ENCODE measurements around the gene CCSER1.
"Not testable (repeated sequence)": the region's sequence is repeated elsewhere in the genome, so short reads cannot be mapped to it uniquely, and the experiment has no call there.

Gene CCSER1

GRCh38 chr4:90889171-90889570 lies 762.0 kb downstream of the CCSER1 start:
- FAIRE-seq: no peak

GRCh38 chr4:90903413-90903812 lies 776.2 kb downstream of the CCSER1 start:
- not testable (repeated sequence) for FAIRE-seq; DNase-seq (ENCODE audit: insufficient read length, low spot score)

More at GRCh38 chr4:90889171-90889570, 762.0 kb downstream of the CCSER1 start:
- no peak for DNase-seq (ENCODE audit: insufficient read length, low spot score)

- DNase-seq (ENCODE audit: insufficient read length, low spot score) (no peak), FAIRE-seq (no peak)
Measured at GRCh38 chr4:90904021-90904420, 776.8 kb downstream of the CCSER1 start.

- DNase-seq (ENCODE audit: insufficient read length, low spot score): no peak
- no peak for FAIRE-seq
Measured at GRCh38 chr4:90906239-90906638, 779.0 kb downstream of the CCSER1 start.

GRCh38 chr4:90911724-90912434 lies 784.7 kb downstream of the CCSER1 start:
- FAIRE-seq: not testable (repeated sequence)

GRCh38 chr4:90922174-90922573 lies 795.0 kb downstream of the CCSER1 start:
- DNase-seq (ENCODE audit: insufficient read length, low spot score): no peak
- FAIRE-seq: no peak

More at GRCh38 chr4:90911724-90912434, 784.7 kb downstream of the CCSER1 start:
- not testable (repeated sequence) for DNase-seq (ENCODE audit: insufficient read length, low spot score)

GRCh38 chr4:90926957-90927356 lies 799.8 kb downstream of the CCSER1 start:
- DNase-seq (ENCODE audit: insufficient read length, low spot score) (no peak), FAIRE-seq (no peak)

GRCh38 chr4:90943311-90943710 lies 816.1 kb downstream of the CCSER1 start:
- DNase-seq (ENCODE audit: insufficient read length, low spot score): no peak

GRCh38 chr4:90946945-90947344 lies 819.8 kb downstream of the CCSER1 start:
- no peak for DNase-seq (ENCODE audit: insufficient read length, low spot score)
- no peak for FAIRE-seq

More at GRCh38 chr4:90943311-90943710, 816.1 kb downstream of the CCSER1 start:
- FAIRE-seq: no peak

GRCh38 chr4:90950385-90950841 lies 823.2 kb downstream of the CCSER1 start:
- DNase-seq (ENCODE audit: insufficient read length, low spot score) (no peak), FAIRE-seq (no peak)

- DNase-seq (ENCODE audit: insufficient read length, low spot score): peak; percentile 30
- no peak for FAIRE-seq
Measured at GRCh38 chr4:90951037-90951436, 823.8 kb downstream of the CCSER1 start.

- DNase-seq (ENCODE audit: insufficient read length, low spot score) (peak; percentile 18), FAIRE-seq (no peak)
Measured at GRCh38 chr4:90958256-90958895, 831.2 kb downstream of the CCSER1 start.

- DNase-seq (ENCODE audit: insufficient read length, low spot score) (no peak), FAIRE-seq (no peak)
Measured at GRCh38 chr4:90960433-90960832, 833.2 kb downstream of the CCSER1 start.

- DNase-seq (ENCODE audit: insufficient read length, low spot score) (no peak), FAIRE-seq (no peak)
Measured at GRCh38 chr4:90960840-90961239, 833.6 kb downstream of the CCSER1 start.

GRCh38 chr4:90970021-90970420 lies 842.8 kb downstream of the CCSER1 start:
- no peak for FAIRE-seq
- no peak for DNase-seq (ENCODE audit: insufficient read length, low spot score)

- FAIRE-seq: no peak
- DNase-seq (ENCODE audit: insufficient read length, low spot score): no peak
Measured at GRCh38 chr4:90977726-90978125, 850.5 kb downstream of the CCSER1 start.

GRCh38 chr4:90979556-90979955 lies 852.4 kb downstream of the CCSER1 start:
- DNase-seq (ENCODE audit: insufficient read length, low spot score): no peak
- no peak for FAIRE-seq

GRCh38 chr4:90982813-90983212 lies 855.6 kb downstream of the CCSER1 start:
- no peak for FAIRE-seq

GRCh38 chr4:90990284-90990683 lies 863.1 kb downstream of the CCSER1 start:
- DNase-seq (ENCODE audit: insufficient read length, low spot score) (no peak), FAIRE-seq (no peak)

More at GRCh38 chr4:90982813-90983212, 855.6 kb downstream of the CCSER1 start:
- no peak for DNase-seq (ENCODE audit: insufficient read length, low spot score)

- DNase-seq (ENCODE audit: insufficient read length, low spot score) (no peak), FAIRE-seq (no peak)
Measured at GRCh38 chr4:90992213-90992612, 865.0 kb downstream of the CCSER1 start.

GRCh38 chr4:90994851-90995574 lies 867.8 kb downstream of the CCSER1 start:
- no peak for DNase-seq (ENCODE audit: insufficient read length, low spot score)
- no peak for FAIRE-seq
